ENCODE results near the gene CTU2. TPM values are rescaled to one million over a fixed set of nuclear protein-coding genes. Genes with fewer than 3 reads are reported as not detected.

Gene CTU2
- total and polyA plus RNA-seq, 10 of the 15 experiments (the other 5 are each of a cell fraction or from before 2014, with no cell fraction given) = 0.32 to 44.5 (median 18.2) TPM

DNA sequence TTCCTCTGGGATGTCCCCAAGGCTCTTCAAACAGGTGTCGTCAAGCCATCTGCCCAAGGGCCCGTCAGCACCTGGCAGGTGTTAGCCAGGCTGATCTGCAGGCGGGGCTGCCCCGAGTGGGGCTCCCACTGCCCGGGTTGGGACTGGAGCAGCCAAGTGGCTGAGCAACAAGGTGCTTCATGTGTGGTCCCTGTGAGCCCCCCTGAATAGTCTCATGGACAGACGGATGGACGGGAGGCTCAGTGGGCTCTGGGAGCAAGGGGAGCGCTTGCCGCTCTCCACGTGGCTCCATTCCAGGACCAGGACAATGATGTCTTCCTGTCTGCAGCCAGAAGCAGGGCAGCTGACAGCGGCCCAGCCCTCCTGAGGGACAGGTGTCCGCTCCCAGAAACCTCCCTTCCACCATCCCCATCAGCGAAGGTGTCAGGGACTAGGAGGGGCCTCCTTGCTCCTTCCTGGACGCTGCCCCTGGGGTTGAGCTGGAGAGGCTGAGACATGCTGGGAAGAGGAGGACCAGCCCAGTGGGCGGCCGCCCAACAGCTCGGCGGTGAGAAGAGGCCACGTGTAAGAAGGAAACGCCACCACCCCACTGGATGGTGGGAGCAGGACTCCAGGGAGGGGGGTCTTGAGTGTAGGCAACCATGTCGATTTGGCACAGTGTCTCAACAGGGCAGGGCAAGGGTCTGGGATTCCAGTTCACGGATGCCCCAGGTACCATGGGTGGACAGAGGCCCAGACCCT, 29.6 kb upstream of the CTU2 start:
- WGBS (ENCODE audit: insufficient coverage, insufficient replicate concordance, low lambda C conversion rate, missing lambda C conversion rate) = 85% methylated on average over 22 of the region's 22 CpGs
- no peak for FAIRE-seq
- POLR2A ChIA-PET = no interaction called here

DNA sequence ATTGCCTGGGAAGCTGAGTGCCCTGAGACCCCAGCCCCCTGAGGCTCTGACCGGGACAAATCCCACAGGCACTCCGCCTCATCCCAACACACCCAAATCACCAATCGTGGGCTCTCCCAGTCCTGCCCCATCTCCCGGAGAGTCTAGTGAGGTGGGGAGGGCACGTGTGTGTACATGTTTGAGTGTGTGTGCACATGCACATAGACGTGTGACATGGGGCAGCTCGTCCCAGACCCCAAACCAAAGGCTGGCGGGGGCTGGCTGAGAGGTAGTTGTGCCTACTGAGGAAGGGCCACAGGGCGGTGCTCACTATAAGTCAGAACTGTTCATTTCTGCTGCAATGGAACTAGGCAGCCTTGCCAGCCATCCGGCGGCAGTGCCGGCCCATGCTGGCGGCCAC, 28.6 kb upstream of the CTU2 start:
- H3K36me3 ChIP-seq (ENCODE audit: control insufficient read depth in 2 of 2, insufficient read depth in 2 of 2, low read length in 1 of 2) = no peaks in the 10 kb centered on the region
- H3K27ac ChIP-seq (ENCODE audit: control insufficient read depth, insufficient read depth) = no peak overlapping the region
- H3K9me3 ChIP-seq (replicated peaks; ENCODE audit: control insufficient read depth, insufficient read depth, low read length) = no peaks in the 10 kb centered on the region
- no peaks in the 10 kb centered on the region; the same call in 1 of the 2 replicates for H3K79me2 ChIP-seq (ENCODE audit: control insufficient read depth, insufficient read depth, low read length)
- no peak overlapping the region for H3K4me2 ChIP-seq (ENCODE audit: control insufficient read depth, insufficient read depth)
- FAIRE-seq (no peak), DNase-seq (ENCODE audit: low read depth, low spot score) (no peak), ATAC-seq (no peak)
- peaks cover 20% of the 10 kb centered on the region for H3K4me1 ChIP-seq (ENCODE audit: control insufficient read depth, insufficient read depth, low read length)
- RAD21 ChIA-PET (ENCODE audit: unreplicated experiment) = no interaction called here
- in situ Hi-C loops (cut with MboI) = no loop called here
- POLR2A ChIA-PET = no interaction called here
- H3K4me3 ChIP-seq = no peak overlapping the region
- no peak overlapping the region for H2AFZ ChIP-seq (ENCODE audit: control insufficient read depth, low read depth, low read length)
- 90% methylated on average over 13 of the region's 13 CpGs for WGBS (ENCODE audit: insufficient coverage, insufficient replicate concordance, low lambda C conversion rate, missing lambda C conversion rate)
- CTCF ChIA-PET = no interaction called here
- no TSS peak for BruUV-seq (replicated peaks)
- H3K9ac ChIP-seq (ENCODE audit: control insufficient read depth, insufficient read depth, low read length) = no peak overlapping the region
- SMC1A ChIA-PET (ENCODE audit: uncharacterized antibody, unreplicated experiment) = no interaction called here
- intact Hi-C loops (cut with micrococcal nuclease; ENCODE audit: unreplicated experiment) = no loop called here
- H3K27me3 ChIP-seq (replicated peaks in 1 of 2; ENCODE audit: control insufficient read depth in 2 of 2, insufficient read depth in 2 of 2, low read length in 1 of 2) = no peaks in the 10 kb centered on the region
- no peak for TF ChIP-seq NFYA (IDR thresholded peaks at IDR 0.05; ENCODE audit: borderline replicate concordance, low read depth, low read length)
- H4K20me1 ChIP-seq (ENCODE audit: control insufficient read depth, insufficient read depth) = no peaks in the 10 kb centered on the region

More for the DNA sequence above, 29.6 kb upstream of the CTU2 start:
- no peaks in the 10 kb centered on the region for H3K36me3 ChIP-seq (ENCODE audit: control insufficient read depth in 2 of 2, insufficient read depth in 2 of 2, low read length in 1 of 2)
- no peak for TF ChIP-seq RELA (IDR thresholded peaks at IDR 0.05; ENCODE audit: borderline replicate concordance, partially characterized antibody)
- no peak for TF ChIP-seq BMI1 (IDR thresholded peaks at IDR 0.05; ENCODE audit: borderline replicate concordance)
- TF ChIP-seq MYB (IDR thresholded peaks at IDR 0.05; ENCODE audit: borderline replicate concordance, low read depth, low read length) = no peak
- no peak for TF ChIP-seq SMAD5 (IDR thresholded peaks at IDR 0.05; ENCODE audit: low read depth)
- H3K79me2 ChIP-seq (ENCODE audit: control insufficient read depth, insufficient read depth, low read length) = no peaks in the 10 kb centered on the region; the same call in 1 of the 2 replicates
- ChIA-PET RAD21 (ENCODE audit: unreplicated experiment) (no interaction called here), CTCF (no interaction called here), SMC1A (ENCODE audit: uncharacterized antibody, unreplicated experiment) (no interaction called here)
- in situ Hi-C loops (cut with MboI) = no loop called here
- BruUV-seq (replicated peaks) = no TSS peak
- peaks cover 13% of the 10 kb centered on the region for H3K4me1 ChIP-seq (ENCODE audit: control insufficient read depth, insufficient read depth, low read length)
- no peak overlapping the region for H3K9ac ChIP-seq (ENCODE audit: control insufficient read depth, insufficient read depth, low read length)
- H3K4me3 ChIP-seq = no peak overlapping the region
- intact Hi-C loops (cut with micrococcal nuclease; ENCODE audit: unreplicated experiment) = no loop called here
- DNase-seq (ENCODE audit: low read depth, low spot score) (no peak), ATAC-seq (no peak)
- no peak overlapping the region for H2AFZ ChIP-seq (ENCODE audit: control insufficient read depth, low read depth, low read length)
- H3K27me3 ChIP-seq (replicated peaks in 1 of 2; ENCODE audit: control insufficient read depth in 2 of 2, insufficient read depth in 2 of 2, low read length in 1 of 2) = no peaks in the 10 kb centered on the region
- H3K4me2 ChIP-seq (ENCODE audit: control insufficient read depth, insufficient read depth) = no peak overlapping the region
- H3K9me3 ChIP-seq (replicated peaks; ENCODE audit: control insufficient read depth, insufficient read depth, low read length) = no peaks in the 10 kb centered on the region
- no peaks in the 10 kb centered on the region for H4K20me1 ChIP-seq (ENCODE audit: control insufficient read depth, insufficient read depth)
- no peak overlapping the region for H3K27ac ChIP-seq (ENCODE audit: control insufficient read depth, insufficient read depth)

Measured in GM12878 (cell line).